ENCODE data around the gene DARS2. TPM values are rescaled to one million over a fixed set of nuclear protein-coding genes. Genes with fewer than 3 reads are reported as not detected.
"Not testable (repeated sequence)": the region's sequence is repeated elsewhere in the genome, so short reads cannot be mapped to it uniquely, and the experiment has no call there.

Gene DARS2
- total and polyA plus RNA-seq, 2 donors (not counting 1 experiment from before 2014, with no cell fraction given) = 4.5 to 17.3 TPM

GRCh38 chr1:173802961-173803360, 21.5 kb upstream of the DARS2 start:
- H3K27me3 Mint-ChIP-seq = no peaks in the 10 kb centered on the region
- no peak overlapping the region for H3K4me2 ChIP-seq (replicated peaks; ENCODE audit: low read depth, low read length, poor library complexity, severe bottlenecking)
- no peaks in the 10 kb centered on the region for H3K4me1 ChIP-seq (ENCODE audit: control insufficient read depth in 2 of 2, insufficient read depth in 2 of 2, low read length in 2 of 2)
- no peak overlapping the region for H2AFZ ChIP-seq (ENCODE audit: insufficient read depth, low read depth, low read length, poor library complexity, severe bottlenecking)
- no peaks in the 10 kb centered on the region for H3K4me1 Mint-ChIP-seq
- H3K36me3 ChIP-seq (replicated peaks in 1 of 2; ENCODE audit: control extremely low read depth in 1 of 2, control insufficient read depth in 1 of 2, extremely low read depth in 1 of 2, insufficient read depth in 2 of 2, low read length in 1 of 2) = peaks cover 12 to 22% of the 10 kb centered on the region in 2 experiments
- H4K20me1 ChIP-seq (ENCODE audit: control insufficient read depth, insufficient read depth, low read length, poor library complexity, severe bottlenecking) = no peaks in the 10 kb centered on the region
- ATAC-seq (ENCODE audit: low read depth) (no peak), DNase-seq (no peak)
- TF ChIP-seq EZH2 (IDR thresholded peaks at IDR 0.05; ENCODE audit: borderline replicate concordance, insufficient read depth, low read depth, low read length, poor library complexity, severe bottlenecking) (no peak), CTCF (IDR thresholded peaks at IDR 0.05) (no peak)
- WGBS (ENCODE audit: insufficient coverage) = 100% methylated on average over 1 of the region's 2 CpGs
- no peaks in the 10 kb centered on the region for H3K9me3 Mint-ChIP-seq (ENCODE audit: insufficient read depth)
- intact Hi-C loops (cut with micrococcal nuclease) = no loop called here
- no peak overlapping the region for H3K4me3 Mint-ChIP-seq
- H3K4me3 ChIP-seq (ENCODE audit: control extremely low read depth in 1 of 5, extremely low read depth in 1 of 5, insufficient read depth in 1 of 5, low read depth in 2 of 5, low read length in 4 of 5) = no peak overlapping the region
- no peaks in the 10 kb centered on the region for H3K9me3 ChIP-seq (ENCODE audit: control extremely low read depth in 1 of 3, control insufficient read depth in 2 of 3, insufficient read depth in 1 of 3, low read length in 2 of 3)
- ChIA-PET CTCF (no interaction called here), POLR2A (no interaction called here)
- H3K9ac ChIP-seq (ENCODE audit: low read length) = no peak overlapping the region
- H3K27ac ChIP-seq (ENCODE audit: low read length in 2 of 2) = no peak overlapping the region
- H3K27ac Mint-ChIP-seq = no peak overlapping the region
- no peaks in the 10 kb centered on the region for H3K27me3 ChIP-seq (replicated peaks in 1 of 4; ENCODE audit: control extremely low read depth in 1 of 4, control insufficient read depth in 3 of 4, insufficient read depth in 4 of 4, low read length in 3 of 4)
- H3K79me2 ChIP-seq (ENCODE audit: control insufficient read depth, insufficient read depth, low read length) = no peaks in the 10 kb centered on the region

GRCh38 chr1:173813654-173814053, 10.8 kb upstream of the DARS2 start:
- H3K4me3 Mint-ChIP-seq; H3K27ac Mint-ChIP-seq; H2AFZ ChIP-seq (ENCODE audit: insufficient read depth, low read depth, low read length, poor library complexity, severe bottlenecking); H3K36me3 ChIP-seq (replicated peaks in 1 of 2; ENCODE audit: control extremely low read depth in 1 of 2, control insufficient read depth in 1 of 2, extremely low read depth in 1 of 2, insufficient read depth in 2 of 2, low read length in 1 of 2); H3K9me3 Mint-ChIP-seq (ENCODE audit: insufficient read depth); H3K27me3 ChIP-seq (replicated peaks in 1 of 4; ENCODE audit: control extremely low read depth in 1 of 4, control insufficient read depth in 3 of 4, insufficient read depth in 4 of 4, low read length in 3 of 4); H3K4me3 ChIP-seq (ENCODE audit: control extremely low read depth in 1 of 5, extremely low read depth in 1 of 5, insufficient read depth in 1 of 5, low read depth in 2 of 5, low read length in 4 of 5); DNase-seq; ATAC-seq (ENCODE audit: low read depth); H3K27me3 Mint-ChIP-seq; H3K27ac ChIP-seq (ENCODE audit: low read length in 2 of 2); H3K9ac ChIP-seq (ENCODE audit: low read length); POLR2A ChIA-PET; CTCF ChIA-PET; intact Hi-C loops (cut with micrococcal nuclease); H3K4me2 ChIP-seq (replicated peaks; ENCODE audit: low read depth, low read length, poor library complexity, severe bottlenecking); H3K9me3 ChIP-seq (ENCODE audit: control extremely low read depth in 1 of 3, control insufficient read depth in 2 of 3, insufficient read depth in 1 of 3, low read length in 2 of 3); H4K20me1 ChIP-seq (ENCODE audit: control insufficient read depth, insufficient read depth, low read length, poor library complexity, severe bottlenecking); H3K4me1 ChIP-seq (ENCODE audit: control insufficient read depth in 2 of 2, insufficient read depth in 2 of 2, low read length in 2 of 2): not testable (repeated sequence)
- peaks cover 27% of the 10 kb centered on the region for H3K79me2 ChIP-seq (ENCODE audit: control insufficient read depth, insufficient read depth, low read length)
- peaks cover 14% of the 10 kb centered on the region for H3K4me1 Mint-ChIP-seq
- WGBS (ENCODE audit: insufficient coverage) = 94% methylated on average over 4 of the region's 5 CpGs

Data from B cell (primary cell).